Activated CD4-positive, alpha-beta memory T cell treated with anti-CD3 and anti-CD28 coated beads for 36 hours (primary cell): ENCODE results near the gene NKTR. TPM values are rescaled to one million over a fixed set of nuclear protein-coding genes. Genes with fewer than 3 reads are reported as not detected.
A peak's percentile ranks its signal among the peaks of the same experiment; 100 is the strongest.

Experiments
- CTCF ChIA-PET: fragments of 350-600 bp; sonication (Branson Sonifier 250); formaldehyde crosslinking; loops from one replicate; lab custom pipeline; 2021; ENCODE audit warnings: antibody characterized with exemption, inconsistent platforms; lab: Charles Lee
- POLR2A ChIA-PET: fragments of 350-600 bp; sonication (Branson Sonifier 250); formaldehyde crosslinking; loops from one replicate; lab custom pipeline; 2021; ENCODE audit warnings: antibody characterized with exemption; lab: Charles Lee
- DNase-seq: peaks from one replicate; pipeline ENCODE4 v3.0.0-alpha.2; 2020
- H3K27ac Mint-ChIP-seq: one replicate; pipeline ENCODE4 v1.8.0; 2021; ENCODE audit warnings: mixed read lengths
- H3K27me3 Mint-ChIP-seq: one replicate; pipeline ENCODE4 v1.8.0; 2021; ENCODE audit warnings: mixed read lengths
- H3K36me3 Mint-ChIP-seq: one replicate; pipeline ENCODE4 v1.8.0; 2021; ENCODE audit warnings: mixed read lengths
- H3K4me1 Mint-ChIP-seq: one replicate; pipeline ENCODE4 v1.8.0; 2021; ENCODE audit warnings: low read depth, mixed read lengths
- H3K4me3 Mint-ChIP-seq: one replicate; pipeline ENCODE4 v1.8.0; 2021; ENCODE audit warnings: mild to moderate bottlenecking, mixed read lengths
- H3K9me3 Mint-ChIP-seq: one replicate; pipeline ENCODE4 v1.8.0; 2021; ENCODE audit warnings: mixed read lengths
- intact Hi-C: fragments of 100-400 bp; cut with micrococcal nuclease; formaldehyde crosslinking; loops from one replicate; pipeline ENCODE4 v1.15.1; 2023
- total RNA-seq, 2 experiments: library from RNA; stranded (reverse); gene quantifications; one replicate each; pipeline ENCODE4 v1.2.3, GENCODE V29; 2021

NKTR gene
- total RNA-seq, 2 experiments from 2014 or later, result 65.9 to 73.9 TPM

DNA sequence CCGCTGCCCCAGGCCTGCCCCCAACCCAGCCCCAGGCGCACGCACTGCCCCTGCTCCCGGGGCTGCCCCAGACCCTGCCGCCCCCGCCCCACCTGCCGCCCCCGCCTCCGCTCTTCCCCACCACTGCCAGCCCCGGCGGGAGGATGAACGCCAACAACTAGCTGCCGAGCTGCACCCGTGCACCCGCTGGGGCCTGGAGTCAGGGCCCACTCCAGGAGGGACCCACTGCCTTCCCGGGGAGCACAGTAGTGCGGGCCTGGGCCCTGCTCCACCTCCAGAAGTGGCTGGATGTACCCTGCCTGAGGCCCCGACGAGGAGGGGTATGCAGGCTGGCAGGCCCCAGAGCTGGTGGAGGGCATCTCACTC lies 63.9 kb downstream of the NKTR start:
- H3K4me1 Mint-ChIP-seq, result no peaks in the 10 kb centered on the region
- ChIA-PET POLR2A (no interaction called here), CTCF (no interaction called here)
- no peak overlapping the region for H3K27ac Mint-ChIP-seq
- no peak overlapping the region for H3K4me3 Mint-ChIP-seq
- no peaks in the 10 kb centered on the region for H3K36me3 Mint-ChIP-seq
- DNase-seq, result no peak
- no peaks in the 10 kb centered on the region for H3K9me3 Mint-ChIP-seq
- H3K27me3 Mint-ChIP-seq, result peaks cover 2% of the 10 kb centered on the region
- intact Hi-C loops, result no loop called here

DNA sequence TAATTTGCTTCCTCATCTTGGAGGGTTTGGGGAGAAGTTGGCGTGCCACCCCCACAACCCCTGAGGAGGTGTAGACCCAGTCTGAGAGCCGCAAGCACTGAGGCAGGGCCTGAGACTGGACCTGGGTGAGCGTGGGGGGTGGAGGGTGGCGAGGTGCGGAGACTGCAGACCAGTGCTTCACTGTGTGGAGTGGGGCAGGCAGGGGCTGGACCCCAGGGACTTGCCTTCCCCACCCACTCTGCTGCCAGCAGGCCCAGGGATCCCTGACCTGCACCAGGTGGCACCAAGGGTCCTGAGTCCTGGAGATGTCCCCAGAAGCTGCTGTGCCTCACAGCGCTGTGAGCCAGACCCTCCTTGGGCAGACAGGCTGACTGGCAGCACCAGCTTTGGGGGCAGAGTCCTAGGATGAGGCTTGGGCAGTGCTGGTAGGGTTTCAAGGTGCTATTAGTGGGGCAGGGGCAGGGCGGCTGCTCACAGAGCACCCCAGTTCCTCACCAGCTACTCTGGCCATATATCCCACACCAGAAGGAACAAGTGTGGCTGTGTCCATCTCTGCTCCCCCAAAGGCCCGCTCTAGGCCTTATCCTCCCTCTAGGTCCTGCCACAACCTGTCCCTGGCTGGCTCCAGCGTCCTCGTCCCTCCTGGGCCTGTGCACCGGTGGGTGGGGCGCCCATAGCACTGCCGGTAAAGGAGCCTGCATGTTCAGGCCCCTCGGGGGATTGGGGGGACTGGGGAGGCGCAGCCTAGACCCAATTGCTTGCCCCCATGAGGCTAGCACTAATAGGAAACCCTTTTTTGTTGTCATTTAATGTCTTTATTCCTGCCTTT lies 64.8 kb downstream of the NKTR start:
- Mint-ChIP-seq H3K4me3 (no peak overlapping the region), H3K27ac (no peak overlapping the region), H3K36me3 (no peaks in the 10 kb centered on the region), H3K4me1 (no peaks in the 10 kb centered on the region), H3K9me3 (no peaks in the 10 kb centered on the region), H3K27me3 (peaks cover 2% of the 10 kb centered on the region)
- DNase-seq, result no peak
- POLR2A ChIA-PET, result no interaction called here
- intact Hi-C loops, result no loop called here
- CTCF ChIA-PET, result no interaction called here

DNA sequence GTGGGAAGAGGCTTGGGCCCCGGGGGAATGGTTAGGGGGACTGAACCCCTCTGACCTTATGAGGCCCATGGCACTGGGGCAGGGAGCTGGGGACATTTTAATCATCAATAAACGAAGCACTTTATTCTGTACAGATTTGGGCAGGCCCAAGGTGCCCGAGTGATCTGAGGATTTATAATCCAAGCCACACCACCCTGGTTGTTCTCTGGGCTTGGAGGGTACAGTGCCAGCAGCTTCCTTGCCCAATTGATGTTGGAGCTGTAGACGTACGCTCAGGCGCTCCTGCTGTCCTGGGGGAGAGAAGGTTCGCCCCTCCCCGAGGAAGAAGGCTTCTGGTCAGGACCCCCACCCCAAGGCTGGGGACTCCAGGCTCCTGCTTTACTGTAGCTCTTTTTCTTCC lies 65.5 kb downstream of the NKTR start:
- intact Hi-C loops, result no loop called here
- Mint-ChIP-seq H3K27ac (no peak overlapping the region), H3K36me3 (no peaks in the 10 kb centered on the region), H3K9me3 (no peaks in the 10 kb centered on the region), H3K4me1 (no peaks in the 10 kb centered on the region), H3K4me3 (no peak overlapping the region), H3K27me3 (peaks cover 2% of the 10 kb centered on the region)
- CTCF ChIA-PET, result no interaction called here
- POLR2A ChIA-PET, result interaction anchor here (0.5 kb wide), 1 partner anchor 35 kb away, joined by 3 read pairs; no protein-coding TSS in a partner anchor
- DNase-seq, result no peak

DNA sequence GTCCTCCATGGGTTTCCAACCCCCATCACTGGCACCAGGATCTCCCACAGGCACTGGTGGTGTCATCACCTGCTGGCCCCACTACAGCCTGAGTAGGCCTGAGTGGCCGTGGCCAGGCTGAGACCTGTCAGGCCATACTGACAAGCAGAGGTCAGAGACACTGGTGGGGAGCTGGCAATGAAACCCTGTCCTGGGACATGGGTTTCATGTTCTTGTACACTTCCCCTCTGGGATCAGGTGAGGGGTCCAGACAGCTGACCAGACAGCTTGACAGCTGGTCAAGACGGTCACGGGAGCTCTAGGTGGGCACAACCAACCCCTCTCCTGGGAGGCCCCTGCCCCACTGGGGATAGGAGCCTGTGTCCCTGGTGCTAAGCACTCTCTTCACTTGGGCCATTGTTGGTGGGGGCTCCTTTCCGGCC lies 66.1 kb downstream of the NKTR start:
- H3K36me3 Mint-ChIP-seq, result no peaks in the 10 kb centered on the region
- ChIA-PET CTCF (no interaction called here), POLR2A (no interaction called here)
- no peaks in the 10 kb centered on the region for H3K4me1 Mint-ChIP-seq
- DNase-seq, result no peak
- H3K27me3 Mint-ChIP-seq, result peaks cover 2% of the 10 kb centered on the region
- H3K9me3 Mint-ChIP-seq, result no peaks in the 10 kb centered on the region
- intact Hi-C loops, result no loop called here
- H3K4me3 Mint-ChIP-seq, result no peak overlapping the region
- no peak overlapping the region for H3K27ac Mint-ChIP-seq

DNA sequence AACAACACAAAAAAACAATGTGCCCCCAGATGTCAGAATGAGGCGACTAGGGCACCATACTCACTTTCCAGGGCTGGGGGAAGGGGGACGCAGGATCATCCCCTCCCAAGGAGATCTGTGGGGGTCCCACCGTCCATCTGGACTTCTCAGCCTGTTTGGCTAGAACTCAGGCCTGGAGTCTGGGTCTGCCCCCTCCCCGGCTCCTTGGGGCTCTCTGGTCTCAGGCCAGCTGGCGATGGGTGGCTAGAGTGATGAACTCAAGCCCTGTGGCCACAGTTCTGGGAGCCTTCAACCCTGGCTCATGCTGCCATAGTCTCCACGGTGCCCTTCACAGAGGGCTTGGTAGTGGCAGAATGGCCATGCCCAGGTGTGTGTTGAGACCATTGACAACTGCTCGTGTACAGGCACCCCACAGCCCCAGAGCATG lies 66.6 kb downstream of the NKTR start:
- no peaks in the 10 kb centered on the region for H3K4me1 Mint-ChIP-seq

DNA sequence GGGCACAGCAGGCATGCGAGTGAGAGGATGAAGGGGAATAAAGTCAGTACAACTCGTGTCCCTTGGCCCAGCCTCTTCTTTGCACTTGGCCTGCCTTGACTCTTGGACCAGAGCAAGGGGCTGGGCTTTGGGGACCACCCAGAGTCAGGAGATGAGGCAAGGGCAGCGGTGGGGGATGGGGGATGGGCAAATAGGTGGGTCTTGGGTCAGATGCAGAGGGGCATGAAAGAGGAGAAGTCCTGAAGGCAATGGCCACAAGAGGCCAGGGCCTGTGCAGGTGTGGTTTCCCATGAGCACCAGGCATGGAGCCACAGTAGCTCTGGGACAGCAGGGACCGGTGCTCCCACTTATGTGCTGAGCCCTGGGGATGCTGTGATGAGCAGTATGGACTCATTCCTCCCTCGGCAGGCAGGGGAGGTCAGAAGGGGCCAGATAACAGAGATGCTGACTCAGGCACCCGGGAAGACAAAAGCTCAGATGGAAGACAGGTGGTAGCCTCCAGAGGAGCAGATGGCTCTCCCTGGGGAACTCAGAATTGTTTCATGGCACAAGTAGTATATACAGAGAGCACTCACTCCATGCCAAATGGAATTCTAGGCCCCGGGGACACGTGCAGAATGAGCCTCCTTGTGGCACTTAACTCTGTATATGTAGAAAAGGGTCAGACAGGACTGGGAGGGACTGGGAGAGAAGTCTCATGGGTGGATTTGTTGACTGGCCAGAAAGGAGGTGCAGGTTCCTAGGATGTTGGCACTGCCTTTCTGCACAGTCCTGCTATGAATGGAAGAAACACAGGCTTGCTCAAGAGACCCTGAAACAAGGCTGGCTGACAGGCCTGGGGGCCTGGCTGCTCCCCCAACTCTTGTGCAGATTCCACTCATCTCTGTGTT lies 67.3 kb downstream of the NKTR start:
- Mint-ChIP-seq H3K27ac (no peak overlapping the region), H3K27me3 (peaks cover 2% of the 10 kb centered on the region), H3K4me1 (no peaks in the 10 kb centered on the region), H3K36me3 (no peaks in the 10 kb centered on the region), H3K4me3 (no peak overlapping the region), H3K9me3 (no peaks in the 10 kb centered on the region)
- ChIA-PET CTCF (interaction anchor here (0.5 to 1.4 kb wide), 2 partner anchors 76 kb away, joined by 3 read pairs; no protein-coding TSS in a partner anchor), POLR2A (no interaction called here)
- DNase-seq, result peak; percentile 6
- intact Hi-C loops, result no loop called here

More for the DNA sequence above, 66.6 kb downstream of the NKTR start:
- Mint-ChIP-seq H3K4me3 (no peak overlapping the region), H3K27ac (no peak overlapping the region), H3K27me3 (peaks cover 2% of the 10 kb centered on the region), H3K9me3 (no peaks in the 10 kb centered on the region), H3K36me3 (no peaks in the 10 kb centered on the region)
- intact Hi-C loops, result no loop called here
- ChIA-PET CTCF (interaction anchor here (0.5 kb wide), 1 partner anchor 77 kb away, joined by 3 read pairs; no protein-coding TSS in a partner anchor), POLR2A (no interaction called here)
- DNase-seq, result no peak

DNA sequence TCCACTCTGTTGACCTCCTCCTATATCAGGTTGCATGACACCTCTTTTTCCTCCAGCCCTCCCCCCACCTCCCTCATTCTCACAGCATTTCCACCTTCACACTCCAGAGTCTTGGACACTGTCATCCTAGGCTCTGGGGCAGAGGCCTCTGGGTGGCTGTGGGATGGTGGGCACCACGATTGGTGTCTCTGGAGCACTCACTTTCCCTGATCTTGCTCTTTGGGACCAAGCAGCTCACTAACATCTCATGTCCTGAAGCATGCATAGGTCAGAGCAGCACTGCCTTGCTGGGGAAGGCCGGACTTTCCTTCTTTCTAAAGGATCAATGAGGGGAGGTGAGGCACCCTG lies 67.9 kb downstream of the NKTR start:
- Mint-ChIP-seq H3K4me1 (no peaks in the 10 kb centered on the region), H3K4me3 (no peak overlapping the region), H3K27me3 (peaks cover 2% of the 10 kb centered on the region), H3K9me3 (no peaks in the 10 kb centered on the region), H3K27ac (no peak overlapping the region), H3K36me3 (no peaks in the 10 kb centered on the region)
- CTCF ChIA-PET, result interaction anchor here (1.4 kb wide), 1 partner anchor 75 kb away, joined by 3 read pairs; no protein-coding TSS in a partner anchor
- no peak for DNase-seq
- intact Hi-C loops, result no loop called here
- POLR2A ChIA-PET, result no interaction called here

DNA sequence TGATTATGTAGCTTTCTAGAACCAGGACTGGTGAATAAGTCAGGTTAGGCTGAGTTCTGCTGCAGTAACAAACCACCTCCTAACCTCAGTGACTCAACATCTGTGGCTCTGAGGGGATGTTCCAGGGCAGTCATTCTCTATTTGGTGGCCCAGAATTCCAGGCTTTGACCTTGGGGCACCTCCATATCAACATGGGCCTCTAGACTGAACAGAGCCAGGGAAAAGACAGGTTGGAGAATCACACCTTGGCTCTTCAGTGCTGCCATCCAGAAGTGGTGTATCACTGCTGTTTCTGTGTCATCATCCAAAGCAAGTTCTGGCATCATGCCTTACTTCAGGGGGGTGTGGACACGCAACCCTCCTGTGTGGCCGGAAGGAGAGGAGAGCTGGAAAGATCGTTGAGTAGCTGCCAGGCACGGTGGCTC lies 68.3 kb downstream of the NKTR start:
- Mint-ChIP-seq H3K4me3 (no peak overlapping the region), H3K27ac (no peak overlapping the region), H3K9me3 (no peaks in the 10 kb centered on the region), H3K4me1 (no peaks in the 10 kb centered on the region), H3K36me3 (no peaks in the 10 kb centered on the region), H3K27me3 (peaks cover 2% of the 10 kb centered on the region)
- POLR2A ChIA-PET, result no interaction called here
- CTCF ChIA-PET, result interaction anchor here (1.4 kb wide), 1 partner anchor 75 kb away, joined by 3 read pairs; no protein-coding TSS in a partner anchor
- no peak for DNase-seq
- intact Hi-C loops, result no loop called here

DNA sequence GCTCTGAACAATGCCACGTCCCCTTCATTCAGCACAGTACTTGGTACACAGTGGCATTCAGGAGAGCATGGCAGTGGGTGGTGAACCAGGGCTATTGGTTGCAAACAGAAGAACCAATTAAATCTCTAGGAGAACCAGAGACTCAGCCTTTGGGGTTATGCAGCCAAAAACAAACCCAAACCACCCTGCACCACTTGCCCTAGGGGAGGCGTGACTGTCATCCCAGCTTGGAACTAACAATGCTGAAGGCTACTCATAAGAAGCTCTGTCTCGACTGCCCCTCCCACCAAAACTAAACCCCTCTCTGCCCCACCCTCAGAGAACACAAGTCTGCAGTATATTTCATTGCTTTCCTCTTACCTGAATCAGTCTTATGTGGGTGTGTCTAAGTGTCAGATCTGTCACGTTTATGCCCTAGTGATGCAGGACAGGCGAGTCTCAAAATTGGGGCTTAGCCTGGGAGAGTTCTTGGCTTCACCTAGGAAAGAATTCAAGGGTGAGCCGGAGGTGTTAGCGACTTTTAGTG lies 69.6 kb downstream of the NKTR start:
- POLR2A ChIA-PET, result no interaction called here
- Mint-ChIP-seq H3K4me3 (no peak overlapping the region), H3K27ac (no peak overlapping the region), H3K9me3 (no peaks in the 10 kb centered on the region), H3K4me1 (no peaks in the 10 kb centered on the region), H3K27me3 (peaks cover 2% of the 10 kb centered on the region), H3K36me3 (no peaks in the 10 kb centered on the region)
- CTCF ChIA-PET, result interaction anchor here (0.8 kb wide), 1 partner anchor 9 kb away, joined by 3 read pairs; no protein-coding TSS in a partner anchor
- intact Hi-C loops, result no loop called here
- DNase-seq, result no peak

DNA sequence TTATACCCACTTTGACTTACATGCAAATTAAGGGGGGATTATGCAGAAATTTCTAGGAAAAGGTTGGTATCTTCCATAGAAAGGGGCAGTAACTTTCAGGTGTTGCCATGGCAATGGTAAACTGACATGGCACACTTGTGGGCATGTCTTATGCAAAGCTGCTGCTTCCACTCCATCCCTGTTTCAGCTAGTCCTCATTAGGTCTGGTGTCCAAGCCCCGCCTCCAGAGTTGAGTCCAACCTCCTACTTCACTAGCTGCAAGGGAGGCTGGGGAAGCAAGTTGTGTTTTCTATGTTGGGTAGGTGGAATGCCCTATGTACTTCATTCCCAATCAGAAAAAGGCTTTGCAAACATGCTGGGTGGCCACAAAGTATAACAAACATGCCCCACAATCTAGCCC lies 70.2 kb downstream of the NKTR start:
- intact Hi-C loops, result no loop called here
- Mint-ChIP-seq H3K36me3 (no peaks in the 10 kb centered on the region), H3K9me3 (peaks cover under 1% of the 10 kb centered on the region), H3K27me3 (peaks cover 2% of the 10 kb centered on the region), H3K4me3 (no peak overlapping the region), H3K27ac (no peak overlapping the region), H3K4me1 (no peaks in the 10 kb centered on the region)
- POLR2A ChIA-PET, result no interaction called here
- CTCF ChIA-PET, result no interaction called here
- no peak for DNase-seq

DNA sequence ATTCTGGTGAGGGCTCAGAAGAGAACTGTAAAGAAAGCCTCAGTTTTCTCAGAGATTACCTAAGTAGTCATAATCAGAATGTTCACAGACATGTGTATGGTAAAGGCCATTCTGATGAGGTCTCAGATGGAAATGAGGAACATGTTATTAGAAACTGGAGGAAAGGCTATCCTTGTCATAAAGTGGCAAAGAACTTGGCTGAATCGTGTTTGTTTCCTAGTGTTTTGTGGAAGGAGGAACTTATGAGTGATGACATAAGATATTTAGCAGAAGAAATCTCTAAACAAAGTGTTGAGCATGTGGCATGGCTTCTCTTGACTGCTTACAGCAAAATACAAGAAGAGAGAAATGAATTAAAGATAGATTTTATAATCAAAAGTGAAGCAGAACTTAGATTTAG lies 72.0 kb downstream of the NKTR start:
- no peaks in the 10 kb centered on the region for H3K4me1 Mint-ChIP-seq
- no peak overlapping the region for H3K27ac Mint-ChIP-seq
- no peak for DNase-seq
- peaks cover 1% of the 10 kb centered on the region for H3K36me3 Mint-ChIP-seq
- peaks cover 2% of the 10 kb centered on the region for H3K27me3 Mint-ChIP-seq
- ChIA-PET POLR2A (no interaction called here), CTCF (interaction anchor here (1.1 kb wide), 1 partner anchor 12 kb away, joined by 3 read pairs; no protein-coding TSS in a partner anchor)
- no peak overlapping the region for H3K4me3 Mint-ChIP-seq
- intact Hi-C loops, result no loop called here
- peaks cover 16% of the 10 kb centered on the region for H3K9me3 Mint-ChIP-seq

DNA sequence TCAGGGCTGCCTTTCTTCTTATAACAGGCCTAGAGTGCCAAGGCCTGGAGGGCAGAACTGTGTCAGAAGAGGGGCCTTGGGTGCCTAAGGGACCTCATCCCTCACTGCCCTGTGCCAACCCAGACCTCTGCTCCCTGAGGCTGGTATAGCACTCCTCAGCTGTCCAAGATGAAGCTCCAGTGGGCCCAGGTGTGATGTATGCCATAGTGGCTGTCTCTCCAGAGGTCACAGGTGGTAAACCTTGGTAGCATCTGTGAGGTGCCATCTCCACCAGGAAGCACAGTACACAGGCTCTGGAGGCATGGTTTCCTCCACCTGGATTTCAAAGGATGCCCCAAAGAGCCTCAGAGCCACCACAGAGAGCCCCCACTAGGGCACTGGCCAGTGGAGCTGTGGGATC lies 72.6 kb downstream of the NKTR start:
- peaks cover 2% of the 10 kb centered on the region for H3K27me3 Mint-ChIP-seq
- H3K4me1 Mint-ChIP-seq, result no peaks in the 10 kb centered on the region
- ChIA-PET POLR2A (no interaction called here), CTCF (no interaction called here)
- H3K27ac Mint-ChIP-seq, result no peak overlapping the region
- H3K36me3 Mint-ChIP-seq, result peaks cover 1% of the 10 kb centered on the region
- no peak overlapping the region for H3K4me3 Mint-ChIP-seq
- no peak for DNase-seq
- peaks cover 22% of the 10 kb centered on the region for H3K9me3 Mint-ChIP-seq
- intact Hi-C loops, result no loop called here
